A549 (cell line): ENCODE data around the gene DBNDD1. TPM values are rescaled to one million over a fixed set of nuclear protein-coding genes. Genes with fewer than 3 reads are reported as not detected.

Experiments used
- ATAC-seq, 2 experiments: fragments of 200-7000 bp in 1 of 2; fragments of >200 bp in 1 of 2; cut with Nextera tagmentation in 1 of 2; cut with Tn5 transposase in 1 of 2; 3 replicates each; pipeline versions ENCODE4 v1.8.0 to v1.9.1; 2018 to 2020; ENCODE audit warnings: mild to moderate bottlenecking in 1 of 2, moderate library complexity in 1 of 2
- CTCF ChIA-PET: fragments of 300-600 bp; sonication (Branson Sonifier 250); formaldehyde crosslinking; extraction: SDS; loops from one replicate; lab custom pipeline; 2021; ENCODE audit warnings: antibody characterized with exemption, inconsistent platforms; lab: Yijun Ruan, JAX
- POLR2A ChIA-PET: fragments of 350-600 bp; formaldehyde crosslinking; extraction: SDS; loops from one replicate; lab custom pipeline; 2021; ENCODE audit warnings: antibody characterized with exemption, inconsistent platforms; lab: Yijun Ruan, JAX
- DNase-seq, 2 experiments: peaks; one replicate each; pipeline versions ENCODE4 v3.0.0 to v3.0.0-alpha.2; 2011 to 2016; ENCODE audit warnings: low read depth in 1 of 2, low spot score in 1 of 2
- FAIRE-seq: peaks from 2 replicates; lab custom pipeline; 2011; peaks lifted over from hg19 to GRCh38; lab: Jason Lieb, UNC
- H3K27ac ChIP-seq, 2 experiments: fragments of >200 bp; sonication (Bioruptor Twin); formaldehyde crosslinking; 3 replicates each; pipeline ENCODE4 v1.5.1; 2016 to 2017
- H3K4me1 ChIP-seq: fragments of >200 bp; sonication (Bioruptor Twin); formaldehyde crosslinking; 3 replicates; pipeline ENCODE4 v1.6.1; 2016
- H3K4me2 ChIP-seq: fragments of >200 bp; sonication (Bioruptor Twin); formaldehyde crosslinking; 3 replicates; pipeline ENCODE4 v1.6.1; 2016
- H3K4me3 ChIP-seq: fragments of >200 bp; sonication (Bioruptor Twin); formaldehyde crosslinking; 3 replicates; pipeline ENCODE4 v1.5.1; 2016
- H3K9me3 ChIP-seq: fragments of >200 bp; sonication (Bioruptor Twin); formaldehyde crosslinking; 3 replicates; pipeline ENCODE4 v1.6.1; 2016
- E2F6 ChIP-seq: IDR thresholded peaks from 2 replicates; pipeline ENCODE4 v1.6.1; 2012; ENCODE audit warnings: low read depth, borderline replicate concordance
- EHF ChIP-seq: fragments of 250-450 bp; sonication (Bioruptor Pico); IDR thresholded peaks from 2 replicates; pipeline ENCODE4 v1.5.0; 2020; ENCODE audit warnings: mild to moderate bottlenecking
- EP300 ChIP-seq, 2 experiments: fragments of >200 bp; sonication (Bioruptor Twin); formaldehyde crosslinking; IDR thresholded peaks; 2 replicates in 1 of 2; 3 replicates in 1 of 2; pipeline ENCODE4 v1.6.1; 2016 to 2017
- FOSL2 ChIP-seq, 2 experiments: fragments of 450-650 bp in 1 of 2; fragments of >200 bp in 1 of 2; sonication (Bioruptor Twin) in 1 of 2; formaldehyde crosslinking; IDR thresholded peaks; 2 replicates each; pipeline versions ENCODE4 v1.5.0 to v1.6.1; 2016 to 2020; ENCODE audit warnings: mild to moderate bottlenecking in 1 of 2, moderate library complexity in 1 of 2
- JUN ChIP-seq, 2 experiments: fragments of >200 bp; sonication (Bioruptor Twin); formaldehyde crosslinking; IDR thresholded peaks; 2 replicates in 1 of 2; 3 replicates in 1 of 2; pipeline ENCODE4 v1.6.1; 2016 to 2017
- KDM1A ChIP-seq: fragments of 200-600 bp; sonication (generic); IDR thresholded peaks from 2 replicates; pipeline ENCODE4 v1.6.1; 2016; ENCODE audit warnings: low read depth, mild to moderate bottlenecking
- KDM5A ChIP-seq: fragments of 200-600 bp; sonication (generic); IDR thresholded peaks from 2 replicates; pipeline ENCODE4 v1.6.1; 2016; ENCODE audit warnings: antibody characterized with exemption, mild to moderate bottlenecking
- MAFK ChIP-seq: fragments of 450-650 bp; IDR thresholded peaks from 2 replicates; pipeline ENCODE4 v1.6.1; 2014; ENCODE audit not compliant: partially characterized antibody
- MAX ChIP-seq: IDR thresholded peaks from 2 replicates; pipeline ENCODE4 v1.6.1; 2012
- MAZ ChIP-seq: fragments of 150-350 bp; IDR thresholded peaks from 2 replicates; pipeline ENCODE4 v1.6.1; 2014; ENCODE audit warnings: antibody characterized with exemption, low read depth, low read length, borderline replicate concordance
- MYC ChIP-seq: IDR thresholded peaks from 2 replicates; pipeline ENCODE4 v1.6.1; 2012; ENCODE audit warnings: mild to moderate bottlenecking, inconsistent platforms, low read length, improper control_type of control experiment, borderline replicate concordance
- NFE2L2 ChIP-seq: fragments of 150-350 bp; conservative IDR thresholded peaks from 2 replicates; pipeline ENCODE4 v1.6.1; 2014; ENCODE audit warnings: low read length
- REST ChIP-seq: fragments of 200-600 bp; sonication (generic); IDR thresholded peaks from 2 replicates; pipeline ENCODE4 v1.6.1; 2016; ENCODE audit warnings: antibody characterized with exemption, mild to moderate bottlenecking, moderate library complexity
- RNF2 ChIP-seq: fragments of 200-600 bp; sonication (generic); IDR thresholded peaks from 2 replicates; pipeline ENCODE4 v1.6.1; 2016; ENCODE audit warnings: low read depth, mild to moderate bottlenecking, antibody characterized with exemption, moderate library complexity, borderline replicate concordance
- SMC3 ChIP-seq: fragments of >200 bp; sonication (Bioruptor Twin); formaldehyde crosslinking; IDR thresholded peaks from 3 replicates; pipeline ENCODE4 v1.6.1; 2018; ENCODE audit warnings: inconsistent platforms
- SREBF2 ChIP-seq: fragments of 450-650 bp; IDR thresholded peaks from 2 replicates; pipeline ENCODE4 v1.6.1; 2014; ENCODE audit warnings: mild to moderate bottlenecking, moderate library complexity
- ZC3H11A ChIP-seq: fragments of 450-650 bp; IDR thresholded peaks from 2 replicates; pipeline ENCODE4 v1.6.1; 2014; ENCODE audit warnings: antibody characterized with exemption, mild to moderate bottlenecking
- WGBS: methylation state at CpG from one replicate; pipeline ENCODE4 v1.1.6; 2017; ENCODE audit errors: missing lambda C conversion rate; 5-methylcytosine and 5-hydroxymethylcytosine counted together
- polyA plus RNA-seq, 4 experiments: library from polyadenylated mRNA; depleted of rRNA in 3 of 4; stranded (reverse); fragments of >200 nt; fragmentation: RNase III in 1 of 4; extraction: RNeasy Plus Mini Kit Qiagen cat#74134 plus additional on column Dnase treatment in 1 of 4; gene quantifications; 2 replicates in 3 of 4; 3 replicates in 1 of 4; pipeline ENCODE4 v1.2.3, GENCODE V29; 2011 to 2017

Gene DBNDD1
- polyA plus RNA-seq, 2 of the 4 experiments (the other 2 are of a cell fraction), result 23.0 to 43.8 TPM

GRCh38 chr16:90048347-90048722 lies 29.1 kb upstream of the DBNDD1 start:
- H3K4me1 ChIP-seq, result peaks cover 26% of the 10 kb centered on the region
- POLR2A ChIA-PET, result no interaction called here
- TF ChIP-seq E2F6, result no peak
- no peak for TF ChIP-seq MAFK
- no peak for TF ChIP-seq MYC
- no peak for TF ChIP-seq MAX
- no peak for TF ChIP-seq FOSL2 (IDR thresholded peaks at IDR 0.05)
- TF ChIP-seq FOSL2 (CRISPR knock-in tag; IDR thresholded peaks at IDR 0.05), result no peak
- TF ChIP-seq NFE2L2, result no peak
- no peak for TF ChIP-seq EHF (CRISPR knock-in tag)
- TF ChIP-seq REST, result no peak
- no peak for TF ChIP-seq EP300 (IDR thresholded peaks at IDR 0.05)
- no peak for TF ChIP-seq MAZ
- no peak for TF ChIP-seq KDM5A
- TF ChIP-seq RNF2, result no peak
- TF ChIP-seq SREBF2, result no peak
- no peak for TF ChIP-seq JUN (IDR thresholded peaks at IDR 0.05)
- no peak for TF ChIP-seq ZC3H11A

GRCh38 chr16:90047714-90048346 lies 28.6 kb upstream of the DBNDD1 start:
- FAIRE-seq, result no peak
- Histone ChIP-seq H3K27ac (peak overlapping the region; percentile 83 to 92), H3K4me3 (peak overlapping the region; percentile 72), H3K4me1 (peaks cover 27% of the 10 kb centered on the region), H3K4me2 (peak overlapping the region; percentile 100), H3K9me3 (no peaks in the 10 kb centered on the region)
- DNase-seq, result no peak
- TF ChIP-seq KDM1A (peak; percentile 60; the same call in 1 of the 2 replicates), RNF2 (no peak), SMC3 (no peak)
- CTCF ChIA-PET, result interaction anchor here (1.2 to 4.6 kb wide), 3 partner anchors 12 to 34 kb away, joined by 3 to 25 read pairs (median 6); no protein-coding TSS in a partner anchor
- ATAC-seq, result peak in 1 of 2 experiments; percentile 22; a peak in 4 of 6 replicates
- POLR2A ChIA-PET, result no interaction called here
- 67% methylated on average over 15 of the region's 59 CpGs for WGBS

More at GRCh38 chr16:90048347-90048722, 29.1 kb upstream of the DBNDD1 start:
- CTCF ChIA-PET, result interaction anchor here (1.2 to 1.4 kb wide), 2 partner anchors 16 to 27 kb away, joined by 3 to 6 read pairs; no protein-coding TSS in a partner anchor
- DNase-seq (no peak), ATAC-seq (no peak), FAIRE-seq (no peak)
- 0 out of 3 replicates have a peak, but pooled peaks cover 4% of the 10 kb centered on the region for H3K9me3 ChIP-seq
- H3K27ac ChIP-seq, result no peak overlapping the region
- WGBS, result 65% methylated on average over 12 of the region's 12 CpGs
- 0 out of 3 replicates have a peak overlapping the region, but pooled peaks have one; percentile 100 for H3K4me2 ChIP-seq
- H3K4me3 ChIP-seq, result no peak overlapping the region
